HCT116 (cell line): Measurements from ENCODE around the gene PRM1. TPM values are rescaled to one million over a fixed set of nuclear protein-coding genes. Genes with fewer than 3 reads are reported as not detected.

Source experiments
- ATAC-seq: fragments of 200-7000 bp; cut with Tn5 transposase; 2 replicates; pipeline ENCODE4 v1.9.1; 2020; ENCODE audit warnings: mild to moderate bottlenecking, moderate library complexity
- BruUV-seq: library from RNA; stranded (reverse); fragments of 400-500 nt; replicated peaks from 2 replicates; lab custom pipeline; 2021; lab: Mats Ljungman, UMichigan
- CTCF ChIA-PET: fragments of 300-600 bp; sonication (Branson Sonifier 250); formaldehyde crosslinking; loops from one replicate; lab custom pipeline; 2021; ENCODE audit warnings: antibody characterized with exemption; lab: Charles Lee
- POLR2A ChIA-PET: fragments of 300-600, 350-600 bp; sonication (Branson Sonifier 250); formaldehyde crosslinking; loops from one replicate; lab custom pipeline; 2021; ENCODE audit warnings: antibody characterized with exemption; lab: Charles Lee
- RAD21 ChIA-PET, 2 experiments: fragments of 300-600 bp; sonication (Branson Sonifier 250); formaldehyde crosslinking; loops; one replicate each; lab custom pipeline; 2023; ENCODE audit warnings: low total read pairs in 2 of 2; ENCODE audit not compliant: uncharacterized antibody in 2 of 2, unreplicated experiment in 2 of 2, low non-redundant PET in 1 of 2; lab: Charles Lee
- DNase-seq: peaks from one replicate; pipeline ENCODE4 v3.0.0-alpha.2; 2010; ENCODE audit warnings: low read depth, low spot score
- H2AFZ ChIP-seq: fragments of 200-600 bp; shearing (Covaris generic), sonication (generic); 2 replicates; pipeline ENCODE4 v1.6.1; 2017; ENCODE audit warnings: low read depth, mixed run types, mixed read lengths, antibody characterized with exemption, low read length; ENCODE audit not compliant: poor library complexity, severe bottlenecking
- H3K27ac ChIP-seq: 2 replicates; pipeline ENCODE4 v1.5.1; 2012; ENCODE audit warnings: low read depth, low read length
- H3K27me3 ChIP-seq: fragments of 200-600 bp; sonication (generic); 2 replicates; pipeline ENCODE4 v1.6.1; 2016; ENCODE audit warnings: mixed run types, low read length, mixed read lengths; ENCODE audit not compliant: insufficient read depth
- H3K36me3 ChIP-seq, 2 experiments: fragments of 200-500 bp in 1 of 2; fragments of 200-600 bp in 1 of 2; sonication (Bioruptor generic) in 1 of 2; sonication (generic) in 1 of 2; 2 replicates each; pipeline versions ENCODE4 v1.5.1 to v1.6.1; 2014 to 2016; ENCODE audit warnings: low read length in 2 of 2, inconsistent platforms in 1 of 2, mixed read lengths in 1 of 2, mixed run types in 1 of 2; ENCODE audit not compliant: insufficient read depth in 2 of 2, control insufficient read depth in 1 of 2
- H3K4me1 ChIP-seq, 2 experiments: fragments of 200-600 bp in 1 of 2; sonication (generic) in 1 of 2; 2 replicates each; pipeline versions ENCODE4 v1.5.1 to v1.6.1; 2012 to 2017; ENCODE audit warnings: low read length in 2 of 2, inconsistent platforms in 1 of 2, mild to moderate bottlenecking in 1 of 2, mixed read lengths in 1 of 2, mixed run types in 1 of 2, moderate library complexity in 1 of 2; ENCODE audit not compliant: insufficient read depth in 2 of 2, control insufficient read depth in 1 of 2
- H3K4me2 ChIP-seq: fragments of 200-600 bp; sonication (generic); 2 replicates; pipeline ENCODE4 v1.6.1; 2017; ENCODE audit warnings: mixed run types, low read length, mixed read lengths
- H3K4me3 ChIP-seq, 2 experiments: fragments of 200-600 bp in 1 of 2; sonication (generic) in 1 of 2; replicated peaks in 1 of 2; 2 replicates each; pipeline ENCODE4 v1.5.1; 2011 to 2016; ENCODE audit warnings: low read length in 2 of 2, control low read depth in 1 of 2, low read depth in 1 of 2, mild to moderate bottlenecking in 1 of 2, mixed read lengths in 1 of 2, mixed run types in 1 of 2
- H3K79me2 ChIP-seq: fragments of 200-600 bp; sonication (generic); 2 replicates; pipeline ENCODE4 v1.6.1; 2017; ENCODE audit warnings: mild to moderate bottlenecking, mixed run types, low read length, moderate library complexity, mixed read lengths; ENCODE audit not compliant: insufficient read depth
- H3K9ac ChIP-seq: fragments of 200-600 bp; sonication (generic); 2 replicates; pipeline ENCODE4 v1.6.1; 2016; ENCODE audit warnings: low read length, mixed read lengths
- H3K9me2 ChIP-seq: fragments of 200-600 bp; sonication (generic), shearing (Covaris generic); 2 replicates; pipeline ENCODE4 v1.6.1; 2017; ENCODE audit warnings: mixed run types, mild to moderate bottlenecking, moderate library complexity; ENCODE audit not compliant: insufficient read depth
- H3K9me3 ChIP-seq, 2 experiments: fragments of 200-500 bp in 1 of 2; fragments of 200-600 bp in 1 of 2; sonication (Bioruptor generic) in 1 of 2; sonication (generic) in 1 of 2; 2 replicates each; pipeline ENCODE4 v1.6.1; 2014 to 2017; ENCODE audit warnings: low read length in 2 of 2, mixed read lengths in 2 of 2, inconsistent platforms in 1 of 2, low read depth in 1 of 2, mild to moderate bottlenecking in 1 of 2, mixed run types in 1 of 2, moderate library complexity in 1 of 2; ENCODE audit not compliant: control insufficient read depth in 1 of 2, insufficient read depth in 1 of 2
- H4K20me1 ChIP-seq: fragments of 200-600 bp; sonication (generic), shearing (Covaris generic); 2 replicates; pipeline ENCODE4 v1.6.1; 2017; ENCODE audit warnings: mixed run types, mild to moderate bottlenecking, moderate library complexity; ENCODE audit not compliant: insufficient read depth
- CBX3 ChIP-seq: IDR thresholded peaks from 2 replicates; pipeline ENCODE4 v1.6.1; 2012; ENCODE audit warnings: low read depth
- EGR1 ChIP-seq: IDR thresholded peaks from 2 replicates; pipeline ENCODE4 v1.6.1; 2012; ENCODE audit warnings: low read depth
- ELF1 ChIP-seq: IDR thresholded peaks from 2 replicates; pipeline ENCODE4 v1.6.1; 2012; ENCODE audit warnings: low read depth, borderline replicate concordance
- EZH2phosphoT487 ChIP-seq: fragments of 200-600 bp; IDR thresholded peaks from 2 replicates; pipeline ENCODE4 v1.6.1; 2018; ENCODE audit warnings: antibody characterized with exemption, borderline replicate concordance
- FOSL1 ChIP-seq: IDR thresholded peaks from 2 replicates; pipeline ENCODE4 v1.6.1; 2012; ENCODE audit warnings: low read depth
- JUND ChIP-seq: IDR thresholded peaks from 2 replicates; pipeline ENCODE4 v1.6.1; 2012
- POLR2A ChIP-seq: IDR thresholded peaks from 2 replicates; pipeline ENCODE4 v1.7.0; 2011; ENCODE audit warnings: borderline replicate concordance; ENCODE audit not compliant: insufficient read depth, insufficient read length; ENCODE audit errors: extremely low read depth
- POLR2AphosphoS5 ChIP-seq: IDR thresholded peaks from 2 replicates; pipeline ENCODE4 v1.6.1; 2011; ENCODE audit warnings: mild to moderate bottlenecking, low read depth, low read length, moderate library complexity
- RAD21 ChIP-seq: IDR thresholded peaks from 2 replicates; pipeline ENCODE4 v1.6.1; 2012; ENCODE audit warnings: low read depth, mild to moderate bottlenecking
- SRF ChIP-seq: IDR thresholded peaks from 2 replicates; pipeline ENCODE4 v1.6.1; 2012; ENCODE audit warnings: low read depth
- ZFX ChIP-seq: fragments of 450-650 bp; IDR thresholded peaks from 2 replicates; pipeline ENCODE4 v1.6.1; 2017
- intact Hi-C: fragments of 100-400 bp; cut with micrococcal nuclease; formaldehyde crosslinking; loops from 2 replicates; pipeline ENCODE4 v1.10.0; 2022
- total RNA-seq: library from RNA; stranded (reverse); gene quantifications from one replicate; pipeline ENCODE4 v1.2.1, GENCODE V29; 2021; ENCODE audit not compliant: unreplicated experiment
- TF ChIP-seq, protein P1 (sequence below): IDR thresholded peaks from 2 replicates; pipeline ENCODE4 v1.6.1; 2011; ENCODE audit warnings: mild to moderate bottlenecking, low read length, moderate library complexity; ENCODE audit not compliant: insufficient replicate concordance; ENCODE audit errors: extremely low read depth
- TF ChIP-seq, protein P2 (sequence below): IDR thresholded peaks from 2 replicates; pipeline ENCODE4 v1.6.1; 2012
- TF ChIP-seq, protein P3 (sequence below): IDR thresholded peaks from 2 replicates; pipeline ENCODE4 v1.6.1; 2012; ENCODE audit warnings: low read depth
- TF ChIP-seq, protein P4 (sequence below): IDR thresholded peaks from 2 replicates; pipeline ENCODE4 v1.6.1; 2012

PRM1 gene
- total RNA-seq, 1 experiment from 2014 or later: not detected

DNA sequence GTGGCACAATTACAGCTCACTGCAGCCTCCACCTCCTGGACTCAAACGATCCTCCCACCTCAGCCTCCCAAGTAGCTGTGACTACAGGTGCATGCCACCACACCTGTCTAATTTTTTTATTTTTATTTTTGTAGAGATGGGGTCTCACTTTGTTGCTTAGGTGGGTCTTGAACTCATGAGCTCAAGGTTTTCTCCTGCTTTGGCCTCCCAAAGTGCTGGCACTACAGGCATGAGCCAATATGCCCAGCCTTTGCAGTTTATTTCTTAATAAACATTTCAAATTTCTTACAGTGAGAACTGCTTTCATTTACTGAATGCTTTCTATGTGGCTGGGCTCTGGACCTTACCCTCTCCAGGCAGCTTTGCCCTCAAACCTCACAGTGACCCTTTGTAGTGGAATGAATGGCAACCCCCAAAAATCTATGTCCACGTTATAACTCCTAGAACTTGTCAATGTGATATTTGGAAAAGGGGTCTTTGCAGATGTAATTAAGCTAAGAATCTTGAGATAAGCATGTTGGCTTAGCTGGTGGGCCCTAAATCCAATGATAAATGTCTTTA lies 10.4 kb downstream of the PRM1 start:
- TF ChIP-seq, protein P1, sequence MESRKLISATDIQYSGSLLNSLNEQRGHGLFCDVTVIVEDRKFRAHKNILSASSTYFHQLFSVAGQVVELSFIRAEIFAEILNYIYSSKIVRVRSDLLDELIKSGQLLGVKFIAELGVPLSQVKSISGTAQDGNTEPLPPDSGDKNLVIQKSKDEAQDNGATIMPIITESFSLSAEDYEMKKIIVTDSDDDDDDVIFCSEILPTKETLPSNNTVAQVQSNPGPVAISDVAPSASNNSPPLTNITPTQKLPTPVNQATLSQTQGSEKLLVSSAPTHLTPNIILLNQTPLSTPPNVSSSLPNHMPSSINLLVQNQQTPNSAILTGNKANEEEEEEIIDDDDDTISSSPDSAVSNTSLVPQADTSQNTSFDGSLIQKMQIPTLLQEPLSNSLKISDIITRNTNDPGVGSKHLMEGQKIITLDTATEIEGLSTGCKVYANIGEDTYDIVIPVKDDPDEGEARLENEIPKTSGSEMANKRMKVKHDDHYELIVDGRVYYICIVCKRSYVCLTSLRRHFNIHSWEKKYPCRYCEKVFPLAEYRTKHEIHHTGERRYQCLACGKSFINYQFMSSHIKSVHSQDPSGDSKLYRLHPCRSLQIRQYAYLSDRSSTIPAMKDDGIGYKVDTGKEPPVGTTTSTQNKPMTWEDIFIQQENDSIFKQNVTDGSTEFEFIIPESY: no peak
- TF ChIP-seq, all 23 proteins: peak for 0
- intact Hi-C loops: no loop called here
- Histone ChIP-seq H3K4me2 (no peak overlapping the region), H3K9me2 (no peaks in the 10 kb centered on the region), H3K27me3 (no peaks in the 10 kb centered on the region), H3K4me3 (no peak overlapping the region), H3K27ac (no peak overlapping the region), H3K9me3 (no peaks in the 10 kb centered on the region), H4K20me1 (no peaks in the 10 kb centered on the region), H3K4me1 (no peaks in the 10 kb centered on the region), H3K36me3 (no peaks in the 10 kb centered on the region), H3K79me2 (no peaks in the 10 kb centered on the region), H2AFZ (no peak overlapping the region), H3K9ac (no peak overlapping the region)
- ATAC-seq (no peak), DNase-seq (no peak)
- ChIA-PET RAD21 (no interaction called here), POLR2A (no interaction called here), CTCF (interaction anchor here (1.0 to 1.2 kb wide), 2 partner anchors 14 to 299 kb away, joined by 3 read pairs; no protein-coding TSS in a partner anchor)
- BruUV-seq: no TSS peak

DNA sequence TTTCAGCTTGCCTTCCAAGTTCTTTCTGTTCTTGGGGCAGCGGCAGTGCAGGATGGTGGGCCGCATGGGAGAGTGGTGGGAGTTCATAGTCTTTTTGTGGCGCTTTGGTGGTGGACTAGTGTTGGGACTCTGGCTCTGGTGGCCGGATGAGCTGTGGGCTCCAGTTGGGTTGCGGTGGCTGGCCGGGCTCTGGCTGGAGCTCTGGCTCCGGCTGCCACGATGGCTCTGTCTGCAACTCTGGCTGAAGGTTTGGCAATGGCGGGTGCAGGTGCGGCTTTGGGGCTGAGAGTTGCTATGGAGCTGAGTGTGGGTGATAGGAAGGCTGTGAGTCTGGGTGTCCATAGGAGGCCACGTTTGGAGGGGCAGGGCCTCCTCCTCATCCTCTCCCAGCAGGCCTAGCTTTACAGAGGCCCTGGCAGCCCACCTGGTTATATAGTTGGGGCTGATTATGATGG lies 12.2 kb downstream of the PRM1 start, which contains the start of gene TNP2:
TNP2 (minus strand) TSS at position 405 of the 455 bp plus-strand sequence; CDS start at position 342, 63 bp downstream.
- H3K79me2 ChIP-seq: no peaks in the 10 kb centered on the region
- ATAC-seq (no peak), DNase-seq (no peak)
- BruUV-seq: no TSS peak
- H3K9ac ChIP-seq: no peak within 1 kb of the TSS
- ChIA-PET CTCF (no interaction called here), RAD21 (no interaction called here), POLR2A (interaction anchor here (1.6 kb wide), 1 partner anchor 13 kb away, joined by 7 read pairs; the partner anchor contains the start of gene SOCS1)
- no peak within 1 kb of the TSS for H3K27ac ChIP-seq
- H3K4me3 ChIP-seq: no peak within 1 kb of the TSS
- no peak within 1 kb of the TSS for H2AFZ ChIP-seq
- H3K36me3 ChIP-seq: no peaks in the 10 kb centered on the region
- H4K20me1 ChIP-seq: no peaks in the 10 kb centered on the region
- no peaks in the 10 kb centered on the region for H3K9me3 ChIP-seq
- no peaks in the 10 kb centered on the region for H3K4me1 ChIP-seq
- no peak within 1 kb of the TSS for H3K4me2 ChIP-seq
- TF ChIP-seq EZH2phosphoT487 (no peak), ELF1 (no peak), POLR2AphosphoS5 (no peak), EGR1 (no peak), SRF (no peak), RAD21 (no peak), POLR2A (no peak), CBX3 (no peak), ZFX (no peak), JUND (no peak), FOSL1 (no peak)
- TF ChIP-seq, protein P2, sequence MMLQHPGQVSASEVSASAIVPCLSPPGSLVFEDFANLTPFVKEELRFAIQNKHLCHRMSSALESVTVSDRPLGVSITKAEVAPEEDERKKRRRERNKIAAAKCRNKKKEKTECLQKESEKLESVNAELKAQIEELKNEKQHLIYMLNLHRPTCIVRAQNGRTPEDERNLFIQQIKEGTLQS: no peak
- TF ChIP-seq, protein P3, sequence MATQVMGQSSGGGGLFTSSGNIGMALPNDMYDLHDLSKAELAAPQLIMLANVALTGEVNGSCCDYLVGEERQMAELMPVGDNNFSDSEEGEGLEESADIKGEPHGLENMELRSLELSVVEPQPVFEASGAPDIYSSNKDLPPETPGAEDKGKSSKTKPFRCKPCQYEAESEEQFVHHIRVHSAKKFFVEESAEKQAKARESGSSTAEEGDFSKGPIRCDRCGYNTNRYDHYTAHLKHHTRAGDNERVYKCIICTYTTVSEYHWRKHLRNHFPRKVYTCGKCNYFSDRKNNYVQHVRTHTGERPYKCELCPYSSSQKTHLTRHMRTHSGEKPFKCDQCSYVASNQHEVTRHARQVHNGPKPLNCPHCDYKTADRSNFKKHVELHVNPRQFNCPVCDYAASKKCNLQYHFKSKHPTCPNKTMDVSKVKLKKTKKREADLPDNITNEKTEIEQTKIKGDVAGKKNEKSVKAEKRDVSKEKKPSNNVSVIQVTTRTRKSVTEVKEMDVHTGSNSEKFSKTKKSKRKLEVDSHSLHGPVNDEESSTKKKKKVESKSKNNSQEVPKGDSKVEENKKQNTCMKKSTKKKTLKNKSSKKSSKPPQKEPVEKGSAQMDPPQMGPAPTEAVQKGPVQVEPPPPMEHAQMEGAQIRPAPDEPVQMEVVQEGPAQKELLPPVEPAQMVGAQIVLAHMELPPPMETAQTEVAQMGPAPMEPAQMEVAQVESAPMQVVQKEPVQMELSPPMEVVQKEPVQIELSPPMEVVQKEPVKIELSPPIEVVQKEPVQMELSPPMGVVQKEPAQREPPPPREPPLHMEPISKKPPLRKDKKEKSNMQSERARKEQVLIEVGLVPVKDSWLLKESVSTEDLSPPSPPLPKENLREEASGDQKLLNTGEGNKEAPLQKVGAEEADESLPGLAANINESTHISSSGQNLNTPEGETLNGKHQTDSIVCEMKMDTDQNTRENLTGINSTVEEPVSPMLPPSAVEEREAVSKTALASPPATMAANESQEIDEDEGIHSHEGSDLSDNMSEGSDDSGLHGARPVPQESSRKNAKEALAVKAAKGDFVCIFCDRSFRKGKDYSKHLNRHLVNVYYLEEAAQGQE: no peak
- TF ChIP-seq, protein P4, sequence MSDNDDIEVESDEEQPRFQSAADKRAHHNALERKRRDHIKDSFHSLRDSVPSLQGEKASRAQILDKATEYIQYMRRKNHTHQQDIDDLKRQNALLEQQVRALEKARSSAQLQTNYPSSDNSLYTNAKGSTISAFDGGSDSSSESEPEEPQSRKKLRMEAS: no peak
- intact Hi-C loops: no loop called here
- no peaks in the 10 kb centered on the region for H3K9me2 ChIP-seq
- no peaks in the 10 kb centered on the region for H3K27me3 ChIP-seq
